SK-N-SH (cell line): ENCODE measurements around the gene NCBP3. TPM values are rescaled to one million over a fixed set of nuclear protein-coding genes. Genes with fewer than 3 reads are reported as not detected.

Experiments used
- CTCF ChIA-PET: fragments of 300-600, 350-600 bp; formaldehyde crosslinking; extraction: SDS; loops from one replicate; lab custom pipeline; 2021; lab: Yijun Ruan, JAX
- POLR2A ChIA-PET: fragments of 350-600 bp; sonication (Branson Sonifier 250); formaldehyde crosslinking; extraction: SDS; loops from one replicate; lab custom pipeline; 2020; ENCODE audit warnings: antibody characterized with exemption, inconsistent platforms; lab: Yijun Ruan, JAX
- DNase-seq: peaks from one replicate; pipeline ENCODE4 v3.0.0; 2012
- H2AFZ ChIP-seq: fragments of 200-600 bp; sonication (generic); 2 replicates; pipeline ENCODE4 v1.8.1; 2016; ENCODE audit warnings: antibody characterized with exemption, mild to moderate bottlenecking, low read depth
- H3F3A ChIP-seq: fragments of 200-600 bp; sonication (generic); replicated peaks from 2 replicates; pipeline ENCODE3; 2016; ENCODE audit warnings: antibody characterized with exemption, mild to moderate bottlenecking; ENCODE audit not compliant: insufficient read depth
- H3K27ac ChIP-seq, 2 experiments: fragments of 200-500 bp in 1 of 2; fragments of 200-600 bp in 1 of 2; sonication (Bioruptor generic) in 1 of 2; sonication (generic), shearing (Covaris generic) in 1 of 2; 2 replicates each; pipeline versions ENCODE4 v1.5.1 to v1.6.1; 2014 to 2016; ENCODE audit warnings: low read depth in 2 of 2, inconsistent platforms in 1 of 2, low read length in 1 of 2, mild to moderate bottlenecking in 1 of 2, mixed read lengths in 1 of 2
- H3K27me3 ChIP-seq: fragments of 200-600 bp; sonication (generic), shearing (Covaris generic); 2 replicates; pipeline ENCODE4 v1.6.1; 2016; ENCODE audit warnings: mixed run types; ENCODE audit not compliant: insufficient read depth
- H3K36me3 ChIP-seq, 2 experiments: fragments of 200-500 bp in 1 of 2; fragments of 200-600 bp in 1 of 2; sonication (Bioruptor generic) in 1 of 2; sonication (generic) in 1 of 2; replicated peaks in 1 of 2; 2 replicates each; pipeline versions ENCODE3 to v1.5.1; 2014 to 2016; ENCODE audit warnings: low read length in 1 of 2, mild to moderate bottlenecking in 1 of 2; ENCODE audit not compliant: insufficient read depth in 2 of 2, control insufficient read depth in 1 of 2
- H3K4me1 ChIP-seq, 2 experiments: fragments of 200-500 bp in 1 of 2; fragments of 200-600 bp in 1 of 2; sonication (Bioruptor generic) in 1 of 2; sonication (generic), shearing (Covaris generic) in 1 of 2; 2 replicates each; pipeline versions ENCODE4 v1.5.1 to v1.6.1; 2014 to 2016; ENCODE audit warnings: low read depth in 1 of 2, low read length in 1 of 2, mixed run types in 1 of 2; ENCODE audit not compliant: insufficient read depth in 2 of 2, control insufficient read depth in 1 of 2
- H3K4me2 ChIP-seq: fragments of 200-600 bp; sonication (generic), shearing (Covaris generic); 2 replicates; pipeline ENCODE4 v1.6.1; 2017; ENCODE audit warnings: mixed run types
- H3K4me3 ChIP-seq, 2 experiments: fragments of 200-500 bp in 1 of 2; fragments of 200-600 bp in 1 of 2; sonication (Bioruptor generic) in 1 of 2; sonication (generic), shearing (Covaris generic) in 1 of 2; 2 replicates each; pipeline versions ENCODE4 v1.5.1 to v1.8.1; 2014 to 2016; ENCODE audit warnings: low read depth in 2 of 2, inconsistent platforms in 1 of 2, low read length in 1 of 2, mild to moderate bottlenecking in 1 of 2, mixed read lengths in 1 of 2, moderate library complexity in 1 of 2
- H3K79me2 ChIP-seq: fragments of 200-600 bp; sonication (generic); 2 replicates; pipeline ENCODE4 v1.8.1; 2017; ENCODE audit warnings: mild to moderate bottlenecking; ENCODE audit not compliant: insufficient read depth
- H3K9ac ChIP-seq: fragments of 200-600 bp; sonication (generic); 2 replicates; pipeline ENCODE4 v1.6.1; 2017; ENCODE audit warnings: mixed run types
- H3K9me2 ChIP-seq: fragments of 200-600 bp; sonication (generic); 2 replicates; pipeline ENCODE4 v1.6.1; 2017; ENCODE audit warnings: mixed run types
- H3K9me3 ChIP-seq: fragments of 200-600 bp; sonication (generic); 2 replicates; pipeline ENCODE4 v1.6.1; 2017; ENCODE audit warnings: mixed run types, mild to moderate bottlenecking, moderate library complexity
- H4K20me1 ChIP-seq: fragments of 200-600 bp; sonication (generic); 2 replicates; pipeline ENCODE4 v1.6.1; 2017; ENCODE audit warnings: mild to moderate bottlenecking, mixed run types; ENCODE audit not compliant: insufficient read depth
- CHD2 ChIP-seq: fragments of 150-350 bp; IDR thresholded peaks from 2 replicates; pipeline ENCODE4 v1.6.1; 2018; ENCODE audit warnings: low read length; ENCODE audit not compliant: partially characterized antibody
- EP300 ChIP-seq, 2 experiments: IDR thresholded peaks; 2 replicates each; pipeline versions ENCODE4 v1.4.0 to v1.6.1; 2012; ENCODE audit warnings: borderline replicate concordance in 1 of 2, low read depth in 1 of 2, low read length in 1 of 2
- FOXJ3 ChIP-seq: sonication (generic); formaldehyde crosslinking; IDR thresholded peaks from 2 replicates; pipeline ENCODE4 v1.5.1; 2020; ENCODE audit warnings: mild to moderate bottlenecking, missing genetic modification reagents
- FOXM1 ChIP-seq: IDR thresholded peaks from 2 replicates; pipeline ENCODE4 v1.4.0; 2012; ENCODE audit warnings: low read depth, mild to moderate bottlenecking
- JUND ChIP-seq: IDR thresholded peaks from 2 replicates; pipeline ENCODE4 v1.4.0; 2012
- NRF1 ChIP-seq: IDR thresholded peaks from 2 replicates; pipeline ENCODE4 v1.6.1; 2012; ENCODE audit warnings: low read depth, mild to moderate bottlenecking, low read length
- SIN3A ChIP-seq: IDR thresholded peaks from 2 replicates; pipeline ENCODE4 v1.6.1; 2012; ENCODE audit warnings: low read depth, mild to moderate bottlenecking, low read length, moderate library complexity, borderline replicate concordance
- TAF1 ChIP-seq: IDR thresholded peaks from 2 replicates; pipeline ENCODE4 v1.6.1; 2012; ENCODE audit warnings: low read depth, mild to moderate bottlenecking, low read length, moderate library complexity, borderline replicate concordance
- TEAD4 ChIP-seq: IDR thresholded peaks from 2 replicates; pipeline ENCODE4 v1.4.0; 2012; ENCODE audit warnings: mild to moderate bottlenecking, borderline replicate concordance; ENCODE audit not compliant: insufficient read depth
- USF1 ChIP-seq: IDR thresholded peaks from 2 replicates; pipeline ENCODE4 v1.4.0; 2012; ENCODE audit warnings: low read depth, borderline replicate concordance
- WGBS: methylation state at CpG from one replicate; pipeline ENCODE4 v1.1.6; 2017; ENCODE audit warnings: low lambda C conversion rate; 5-methylcytosine and 5-hydroxymethylcytosine counted together
- polyA plus RNA-seq, 3 experiments: library from polyadenylated mRNA; depleted of rRNA; stranded (reverse); fragments of >200 nt; gene quantifications; 2 replicates each; pipeline ENCODE4 v1.2.3, GENCODE V29; 2012
- TF ChIP-seq, protein P1 (sequence below): IDR thresholded peaks from 2 replicates; pipeline ENCODE4 v1.6.1; 2012; ENCODE audit warnings: mild to moderate bottlenecking, low read depth, low read length, moderate library complexity
- TF ChIP-seq, protein P2 (sequence below): fragments of 150-350 bp; IDR thresholded peaks from 2 replicates; pipeline ENCODE4 v1.6.1; 2016; ENCODE audit warnings: mild to moderate bottlenecking, low read depth, low read length

The NCBP3 gene
- polyA plus RNA-seq, 1 of the 3 experiments (the other 2 are of a cell fraction) = 6.5 TPM

DNA sequence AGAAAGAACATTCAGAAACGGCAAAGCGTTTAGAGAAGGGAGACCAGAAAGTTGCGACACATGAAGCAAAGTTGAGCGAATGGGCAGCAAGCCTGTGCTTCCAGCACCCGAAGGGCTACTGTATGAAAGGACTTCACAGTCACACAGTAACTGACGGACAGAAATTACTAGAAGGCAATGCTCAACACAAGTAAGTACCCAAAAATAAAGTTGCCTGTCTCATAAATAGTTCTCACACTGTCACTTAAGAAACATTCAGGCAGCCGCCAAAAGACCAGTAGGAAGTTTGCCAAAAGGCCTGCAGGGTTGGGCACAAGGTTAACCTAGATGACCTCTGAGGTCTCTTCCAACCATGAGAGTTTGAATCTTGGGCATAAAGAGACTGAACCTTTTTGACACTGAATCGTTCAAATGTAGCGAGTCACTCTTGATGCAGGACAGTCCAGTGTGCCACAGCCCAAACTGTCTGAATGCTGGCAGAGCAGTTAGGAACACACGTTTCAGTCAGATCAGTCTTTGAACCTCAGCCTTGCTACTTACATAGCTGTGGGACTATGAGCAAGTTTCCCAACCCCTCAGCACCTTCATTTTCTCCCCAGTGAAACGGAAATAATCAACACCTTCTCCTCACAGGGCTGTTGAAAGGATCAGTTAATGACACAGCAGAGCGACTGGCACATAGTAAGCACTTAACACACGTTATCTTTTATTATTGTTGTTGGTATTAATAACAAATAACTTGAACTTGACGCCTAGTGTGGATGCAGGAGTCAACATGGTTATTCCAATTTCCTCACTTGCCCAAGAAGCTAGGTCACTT is 10.4 kb downstream of the NCBP3 start:
- H3F3A ChIP-seq = no peaks in the 10 kb centered on the region
- H3K4me1 ChIP-seq = no peaks in the 10 kb centered on the region
- DNase-seq = no peak
- peaks cover 67% of the 10 kb centered on the region for H3K79me2 ChIP-seq
- no peak overlapping the region for H2AFZ ChIP-seq
- H3K36me3 ChIP-seq = peaks cover 44 to 45% of the 10 kb centered on the region in 2 experiments
- WGBS = 87% methylated on average over 14 of the region's 14 CpGs
- peaks cover 15% of the 10 kb centered on the region for H4K20me1 ChIP-seq
- TF ChIP-seq FOXJ3 (CRISPR knock-in tag) = no peak
- TF ChIP-seq, protein P1, sequence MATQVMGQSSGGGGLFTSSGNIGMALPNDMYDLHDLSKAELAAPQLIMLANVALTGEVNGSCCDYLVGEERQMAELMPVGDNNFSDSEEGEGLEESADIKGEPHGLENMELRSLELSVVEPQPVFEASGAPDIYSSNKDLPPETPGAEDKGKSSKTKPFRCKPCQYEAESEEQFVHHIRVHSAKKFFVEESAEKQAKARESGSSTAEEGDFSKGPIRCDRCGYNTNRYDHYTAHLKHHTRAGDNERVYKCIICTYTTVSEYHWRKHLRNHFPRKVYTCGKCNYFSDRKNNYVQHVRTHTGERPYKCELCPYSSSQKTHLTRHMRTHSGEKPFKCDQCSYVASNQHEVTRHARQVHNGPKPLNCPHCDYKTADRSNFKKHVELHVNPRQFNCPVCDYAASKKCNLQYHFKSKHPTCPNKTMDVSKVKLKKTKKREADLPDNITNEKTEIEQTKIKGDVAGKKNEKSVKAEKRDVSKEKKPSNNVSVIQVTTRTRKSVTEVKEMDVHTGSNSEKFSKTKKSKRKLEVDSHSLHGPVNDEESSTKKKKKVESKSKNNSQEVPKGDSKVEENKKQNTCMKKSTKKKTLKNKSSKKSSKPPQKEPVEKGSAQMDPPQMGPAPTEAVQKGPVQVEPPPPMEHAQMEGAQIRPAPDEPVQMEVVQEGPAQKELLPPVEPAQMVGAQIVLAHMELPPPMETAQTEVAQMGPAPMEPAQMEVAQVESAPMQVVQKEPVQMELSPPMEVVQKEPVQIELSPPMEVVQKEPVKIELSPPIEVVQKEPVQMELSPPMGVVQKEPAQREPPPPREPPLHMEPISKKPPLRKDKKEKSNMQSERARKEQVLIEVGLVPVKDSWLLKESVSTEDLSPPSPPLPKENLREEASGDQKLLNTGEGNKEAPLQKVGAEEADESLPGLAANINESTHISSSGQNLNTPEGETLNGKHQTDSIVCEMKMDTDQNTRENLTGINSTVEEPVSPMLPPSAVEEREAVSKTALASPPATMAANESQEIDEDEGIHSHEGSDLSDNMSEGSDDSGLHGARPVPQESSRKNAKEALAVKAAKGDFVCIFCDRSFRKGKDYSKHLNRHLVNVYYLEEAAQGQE = no peak
- no peak for TF ChIP-seq NRF1
- no peak for TF ChIP-seq EP300 (IDR thresholded peaks at IDR 0.05; ENCODE audit: borderline replicate concordance in 1 of 2, low read depth in 1 of 2, low read length in 1 of 2)
- no peak for TF ChIP-seq SIN3A
- TF ChIP-seq, protein P2, sequence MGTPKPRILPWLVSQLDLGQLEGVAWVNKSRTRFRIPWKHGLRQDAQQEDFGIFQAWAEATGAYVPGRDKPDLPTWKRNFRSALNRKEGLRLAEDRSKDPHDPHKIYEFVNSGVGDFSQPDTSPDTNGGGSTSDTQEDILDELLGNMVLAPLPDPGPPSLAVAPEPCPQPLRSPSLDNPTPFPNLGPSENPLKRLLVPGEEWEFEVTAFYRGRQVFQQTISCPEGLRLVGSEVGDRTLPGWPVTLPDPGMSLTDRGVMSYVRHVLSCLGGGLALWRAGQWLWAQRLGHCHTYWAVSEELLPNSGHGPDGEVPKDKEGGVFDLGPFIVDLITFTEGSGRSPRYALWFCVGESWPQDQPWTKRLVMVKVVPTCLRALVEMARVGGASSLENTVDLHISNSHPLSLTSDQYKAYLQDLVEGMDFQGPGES = no peak
- TF ChIP-seq JUND = no peak
- no peak for TF ChIP-seq CHD2
- TF ChIP-seq FOXM1 = no peak
- TF ChIP-seq USF1 = no peak
- no peak overlapping the region for H3K9ac ChIP-seq
- no peaks in the 10 kb centered on the region for H3K9me2 ChIP-seq
- POLR2A ChIA-PET = no interaction called here
- no peaks in the 10 kb centered on the region for H3K27me3 ChIP-seq
- H3K27ac ChIP-seq = no peak overlapping the region
- H3K4me2 ChIP-seq = no peak overlapping the region
- CTCF ChIA-PET = interaction anchor here (1.0 to 1.3 kb wide), 3 partner anchors 9 to 11 kb away, joined by 4 to 6 read pairs (median 4); partner anchors contain the start of gene NCBP3
- no peaks in the 10 kb centered on the region for H3K9me3 ChIP-seq
- no peak overlapping the region for H3K4me3 ChIP-seq

DNA sequence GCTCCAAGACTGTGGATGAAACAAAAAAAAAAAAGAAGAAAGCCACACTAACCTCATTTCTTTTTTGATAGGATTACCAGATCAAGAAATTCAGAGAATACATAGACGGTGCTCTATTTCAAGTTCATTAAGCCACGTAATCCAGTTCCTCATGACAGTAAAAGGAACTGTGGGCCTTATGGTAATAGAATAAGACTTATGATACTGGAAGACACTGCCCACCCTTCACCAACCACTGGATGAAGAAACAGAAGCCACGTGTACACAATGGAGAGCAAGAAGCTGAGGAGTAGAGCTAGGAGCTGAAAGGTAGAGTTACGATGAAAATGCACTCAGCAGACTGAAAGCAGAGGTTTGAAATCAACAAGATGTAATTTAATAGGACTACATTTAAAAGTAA is 11.2 kb downstream of the NCBP3 start:
- WGBS = 94% methylated on average over 4 of the region's 4 CpGs

More for the DNA sequence above, 11.2 kb downstream of the NCBP3 start:
- peaks cover 63% of the 10 kb centered on the region for H3K79me2 ChIP-seq
- no peak for DNase-seq
- no peaks in the 10 kb centered on the region for H3F3A ChIP-seq
- no peak overlapping the region for H2AFZ ChIP-seq
- no peaks in the 10 kb centered on the region for H3K27me3 ChIP-seq
- POLR2A ChIA-PET = no interaction called here
- H3K4me1 ChIP-seq = no peaks in the 10 kb centered on the region
- TF ChIP-seq TAF1 (no peak), CHD2 (no peak), TEAD4 (no peak)
- no peak overlapping the region for H3K9ac ChIP-seq
- peaks cover 15% of the 10 kb centered on the region for H4K20me1 ChIP-seq
- H3K9me2 ChIP-seq = no peaks in the 10 kb centered on the region
- H3K9me3 ChIP-seq = no peaks in the 10 kb centered on the region
- no peak overlapping the region for H3K4me2 ChIP-seq
- H3K27ac ChIP-seq = no peak overlapping the region
- H3K36me3 ChIP-seq = peaks cover 39 to 42% of the 10 kb centered on the region in 2 experiments
- H3K4me3 ChIP-seq = no peak overlapping the region
- CTCF ChIA-PET = interaction anchor here (1.3 kb wide), 2 partner anchors 11 to 12 kb away, joined by 4 to 6 read pairs; partner anchors contain the start of gene NCBP3
